Stimulated activated memory B cell treated with anti-CD40 and anti-IgM and Interleukin-4, amounts not matched to agents 10 μg/mL and 1 μg/mL and 100 μg/mL, for 72 hours (primary cell): ENCODE results near the gene HNRNPLL.
"Not testable (repeated sequence)": the region's sequence is repeated elsewhere in the genome, so short reads cannot be mapped to it uniquely, and the experiment has no call there.

Source experiments
- ATAC-seq: fragments of 150-1000 bp; cut with Tn5 transposase; 2 replicates; pipeline ENCODE4 v1.10.0; 2021
- H3K27ac Mint-ChIP-seq: one replicate; pipeline ENCODE4 v1.8.0; 2022; ENCODE audit warnings: mild to moderate bottlenecking, mixed read lengths
- H3K27me3 Mint-ChIP-seq: one replicate; pipeline ENCODE4 v1.8.0; 2022; ENCODE audit warnings: mixed read lengths
- H3K36me3 Mint-ChIP-seq: one replicate; pipeline ENCODE4 v1.8.0; 2022; ENCODE audit warnings: mixed read lengths
- H3K4me1 Mint-ChIP-seq: one replicate; pipeline ENCODE4 v1.8.0; 2022; ENCODE audit warnings: mixed read lengths
- H3K4me3 Mint-ChIP-seq: one replicate; pipeline ENCODE4 v1.8.0; 2022; ENCODE audit warnings: mild to moderate bottlenecking, moderate library complexity, mixed read lengths
- H3K9me3 Mint-ChIP-seq: one replicate; pipeline ENCODE4 v1.8.0; 2022; ENCODE audit warnings: mixed read lengths

HNRNPLL gene

DNA sequence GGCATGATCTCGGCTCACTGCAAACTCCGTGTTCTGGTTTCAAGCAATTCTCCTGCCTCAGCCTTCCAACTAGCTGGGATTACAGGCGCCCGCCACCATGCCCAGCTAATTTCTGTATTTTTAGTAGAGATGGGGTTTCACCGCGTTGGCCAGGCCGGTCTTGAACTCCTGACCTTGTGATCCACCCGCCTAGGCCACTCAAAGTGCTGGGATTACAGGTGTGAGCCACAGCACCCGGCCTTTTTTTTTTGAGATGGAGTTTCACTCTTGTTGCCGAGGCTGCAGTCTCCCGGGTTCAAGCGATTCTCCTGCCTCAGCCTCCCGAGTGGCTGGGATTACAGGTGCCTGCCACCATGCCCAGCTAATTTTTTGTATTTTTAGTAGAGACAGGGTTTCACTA, 65.4 kb downstream of the HNRNPLL start:
- not testable (repeated sequence) for H3K4me3 Mint-ChIP-seq, H3K9me3 Mint-ChIP-seq, H3K27ac Mint-ChIP-seq, H3K27me3 Mint-ChIP-seq, H3K36me3 Mint-ChIP-seq, ATAC-seq
- H3K4me1 Mint-ChIP-seq: peaks cover 33% of the 10 kb centered on the region

DNA sequence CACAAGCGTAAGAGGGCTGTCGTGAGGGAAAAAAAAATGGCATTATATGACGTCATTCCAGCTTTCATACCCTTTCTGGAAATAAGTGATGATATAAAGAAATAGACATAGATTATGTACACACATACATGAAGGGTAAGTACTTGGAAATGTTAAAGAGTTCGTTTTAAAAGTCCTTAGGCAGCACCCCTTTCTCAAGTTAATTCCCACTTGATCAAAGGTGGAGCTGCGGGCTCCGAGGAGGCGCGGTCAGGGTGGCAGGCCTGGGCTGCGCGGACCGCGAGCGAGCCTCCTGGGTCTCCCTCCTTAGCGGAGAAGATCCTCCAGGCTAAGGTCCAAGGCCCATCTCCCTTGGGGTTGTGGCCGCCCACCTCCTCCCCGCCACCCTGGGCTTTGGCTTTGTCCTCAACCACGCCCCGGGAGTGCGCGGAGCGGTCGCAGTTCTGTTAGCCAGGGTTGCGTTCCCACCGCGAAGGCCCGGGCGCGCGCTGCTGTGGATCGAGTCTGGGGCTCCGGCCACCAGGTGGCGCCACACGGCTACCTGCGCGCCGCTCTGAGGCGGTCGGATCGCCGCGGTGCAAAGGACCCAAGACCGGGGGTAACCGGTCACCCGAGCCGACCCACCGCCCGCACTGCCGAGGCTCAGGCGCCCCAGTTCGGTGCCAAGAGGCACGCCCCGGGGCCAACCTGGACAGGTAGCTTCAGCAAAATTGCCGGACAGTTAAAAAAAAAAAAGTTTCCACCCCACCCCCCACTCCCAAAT, 66.8 kb downstream of the HNRNPLL start:
- Mint-ChIP-seq H3K4me3 (peak overlapping the region; percentile 57), H3K27ac (peak overlapping the region; percentile 59)

DNA sequence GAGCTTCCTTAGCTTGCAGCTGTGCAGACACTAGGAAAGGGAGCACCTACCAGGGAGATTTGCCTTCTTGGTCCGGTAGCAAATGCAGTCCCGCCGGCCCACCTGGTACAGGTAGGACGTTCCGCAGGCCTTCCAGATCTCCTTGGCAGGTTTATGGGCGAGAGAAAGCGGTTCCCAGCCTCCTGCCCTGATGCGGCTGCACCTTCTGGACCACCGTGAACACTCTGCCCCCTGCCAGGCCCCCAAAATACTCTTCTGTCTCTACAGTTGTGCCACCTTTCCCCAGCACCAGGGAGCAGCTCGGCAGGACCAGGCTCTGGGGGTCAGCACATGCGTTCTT, 67.4 kb downstream of the HNRNPLL start:
- no peak for ATAC-seq
- H3K4me3 Mint-ChIP-seq: peak overlapping the region; percentile 57
- no peaks in the 10 kb centered on the region for H3K36me3 Mint-ChIP-seq
- H3K27ac Mint-ChIP-seq: peak overlapping the region; percentile 59
- peaks cover 33% of the 10 kb centered on the region for H3K4me1 Mint-ChIP-seq
- H3K9me3 Mint-ChIP-seq: no peaks in the 10 kb centered on the region
- no peaks in the 10 kb centered on the region for H3K27me3 Mint-ChIP-seq

More for the DNA sequence above, 66.8 kb downstream of the HNRNPLL start:
- Mint-ChIP-seq H3K4me1 (peaks cover 33% of the 10 kb centered on the region), H3K36me3 (no peaks in the 10 kb centered on the region), H3K9me3 (no peaks in the 10 kb centered on the region), H3K27me3 (no peaks in the 10 kb centered on the region)
- ATAC-seq: peak; percentile 79

DNA sequence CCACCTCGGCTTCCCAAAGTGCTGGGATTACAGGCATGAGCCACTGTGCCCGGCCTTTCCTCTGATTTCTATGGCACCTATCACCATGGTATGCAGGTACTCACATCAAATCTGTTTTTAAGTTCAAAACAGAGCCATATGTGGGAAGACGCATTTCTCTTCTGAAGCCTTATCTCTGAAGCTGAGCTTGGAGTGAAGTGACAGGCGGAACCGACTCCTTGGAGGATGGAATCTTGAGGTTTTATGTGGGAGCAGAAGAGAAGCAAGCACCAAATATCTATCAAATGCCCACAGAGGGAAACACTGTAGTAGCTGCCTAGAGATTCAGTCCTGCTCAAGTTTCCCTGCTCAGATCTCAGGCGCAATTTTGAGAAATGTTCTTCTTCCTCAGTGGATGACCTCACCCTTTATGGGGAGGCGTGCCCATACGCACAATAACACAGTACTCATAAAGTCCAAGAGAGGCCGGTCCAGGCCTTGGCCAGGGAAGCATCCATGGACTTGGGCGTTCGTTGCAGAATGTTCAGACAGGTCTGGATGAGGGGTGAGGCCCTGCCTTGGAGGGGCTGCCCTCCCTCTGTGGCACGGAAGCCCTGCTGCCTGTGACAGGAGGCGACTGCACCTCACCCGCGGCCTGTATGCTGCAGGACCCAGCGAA, 67.9 kb downstream of the HNRNPLL start:
- no peak for ATAC-seq
- Mint-ChIP-seq H3K4me3 (no peak overlapping the region), H3K9me3 (no peaks in the 10 kb centered on the region), H3K4me1 (peaks cover 33% of the 10 kb centered on the region), H3K27me3 (no peaks in the 10 kb centered on the region), H3K36me3 (no peaks in the 10 kb centered on the region), H3K27ac (peak overlapping the region; percentile 88)

- Mint-ChIP-seq H3K27ac (peak overlapping the region; percentile 88), H3K4me1 (peaks cover 33% of the 10 kb centered on the region), H3K9me3 (no peaks in the 10 kb centered on the region), H3K27me3 (peaks cover 6% of the 10 kb centered on the region), H3K4me3 (no peak overlapping the region), H3K36me3 (no peaks in the 10 kb centered on the region)
- no peak for ATAC-seq
These were observed 68.8 kb downstream of the HNRNPLL start for GRCh38 chr2:38533757-38534545.

DNA sequence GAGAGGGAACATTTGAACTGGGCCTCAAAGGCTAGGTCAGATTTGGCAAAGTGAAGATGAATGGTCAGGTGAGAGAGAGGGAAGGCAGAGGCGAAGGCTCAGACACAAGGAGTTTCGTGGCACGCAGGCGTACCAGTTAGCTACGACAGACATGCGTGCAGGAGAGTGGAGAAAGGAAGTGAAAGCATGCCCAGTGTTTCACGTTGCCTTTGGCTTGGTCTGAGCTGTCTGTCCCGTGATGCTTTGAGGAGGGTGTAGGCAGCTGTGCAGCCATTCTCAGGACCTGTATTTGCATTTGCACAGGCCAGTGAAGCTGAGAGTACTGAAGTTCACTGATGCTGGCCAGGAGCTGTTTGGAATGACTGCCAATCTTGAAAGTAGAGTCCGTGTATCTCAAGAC, 69.5 kb downstream of the HNRNPLL start:
- ATAC-seq: peak; percentile 98
- H3K27me3 Mint-ChIP-seq: peaks cover 8% of the 10 kb centered on the region
- H3K4me1 Mint-ChIP-seq: peaks cover 38% of the 10 kb centered on the region
- H3K27ac Mint-ChIP-seq: peak overlapping the region; percentile 88
- no peaks in the 10 kb centered on the region for H3K9me3 Mint-ChIP-seq
- no peaks in the 10 kb centered on the region for H3K36me3 Mint-ChIP-seq
- peak overlapping the region; percentile 10 for H3K4me3 Mint-ChIP-seq

- ATAC-seq: no peak
- Mint-ChIP-seq H3K9me3 (no peaks in the 10 kb centered on the region), H3K4me1 (peaks cover 41% of the 10 kb centered on the region), H3K4me3 (no peak overlapping the region), H3K27ac (peak overlapping the region; percentile 88), H3K27me3 (peaks cover 8% of the 10 kb centered on the region), H3K36me3 (no peaks in the 10 kb centered on the region)
These were observed 70.4 kb downstream of the HNRNPLL start for GRCh38 chr2:38532366-38532765.

- Mint-ChIP-seq H3K4me3 (no peak overlapping the region), H3K36me3 (no peaks in the 10 kb centered on the region), H3K27me3 (peaks cover 17% of the 10 kb centered on the region), H3K27ac (no peak overlapping the region), H3K4me1 (peaks cover 32% of the 10 kb centered on the region), H3K9me3 (no peaks in the 10 kb centered on the region)
- ATAC-seq: no peak
These were observed 73.5 kb downstream of the HNRNPLL start for GRCh38 chr2:38529208-38529607.

- H3K4me3 Mint-ChIP-seq: peak overlapping the region; percentile 52
- H3K4me1 Mint-ChIP-seq: peaks cover 26% of the 10 kb centered on the region
- H3K9me3 Mint-ChIP-seq: no peaks in the 10 kb centered on the region
- peak overlapping the region; percentile 17 for H3K27ac Mint-ChIP-seq
- H3K36me3 Mint-ChIP-seq: no peaks in the 10 kb centered on the region
- peaks cover 17% of the 10 kb centered on the region for H3K27me3 Mint-ChIP-seq
- ATAC-seq: no peak
These were observed 74.2 kb downstream of the HNRNPLL start for GRCh38 chr2:38528534-38528933.

DNA sequence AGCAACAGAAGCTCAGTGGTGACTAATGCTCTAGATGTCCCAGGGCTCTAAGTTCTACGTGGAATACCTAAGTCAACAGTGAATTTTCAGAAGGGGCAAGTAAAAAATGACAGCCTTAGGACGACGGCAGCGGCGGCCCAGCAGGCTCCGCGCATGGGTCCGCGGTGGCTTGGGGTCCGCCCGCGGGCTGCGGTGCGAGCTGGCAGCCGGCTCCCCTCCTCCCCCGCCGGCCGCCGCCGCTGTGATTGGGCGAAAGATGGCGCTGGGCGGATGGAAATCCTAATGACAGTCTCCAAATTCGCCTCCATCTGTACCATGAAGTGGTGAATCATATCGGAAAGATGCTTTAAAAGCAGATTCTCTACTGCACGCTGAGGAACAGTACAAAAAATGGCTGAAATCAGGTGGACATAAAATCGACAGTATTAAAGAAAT, 74.7 kb downstream of the HNRNPLL start:
- Mint-ChIP-seq H3K4me3 (peak overlapping the region; percentile 57), H3K36me3 (no peaks in the 10 kb centered on the region), H3K27me3 (peaks cover 17% of the 10 kb centered on the region), H3K27ac (no peak overlapping the region), H3K9me3 (no peaks in the 10 kb centered on the region), H3K4me1 (peaks cover 21% of the 10 kb centered on the region)
- ATAC-seq: peak; percentile 51

DNA sequence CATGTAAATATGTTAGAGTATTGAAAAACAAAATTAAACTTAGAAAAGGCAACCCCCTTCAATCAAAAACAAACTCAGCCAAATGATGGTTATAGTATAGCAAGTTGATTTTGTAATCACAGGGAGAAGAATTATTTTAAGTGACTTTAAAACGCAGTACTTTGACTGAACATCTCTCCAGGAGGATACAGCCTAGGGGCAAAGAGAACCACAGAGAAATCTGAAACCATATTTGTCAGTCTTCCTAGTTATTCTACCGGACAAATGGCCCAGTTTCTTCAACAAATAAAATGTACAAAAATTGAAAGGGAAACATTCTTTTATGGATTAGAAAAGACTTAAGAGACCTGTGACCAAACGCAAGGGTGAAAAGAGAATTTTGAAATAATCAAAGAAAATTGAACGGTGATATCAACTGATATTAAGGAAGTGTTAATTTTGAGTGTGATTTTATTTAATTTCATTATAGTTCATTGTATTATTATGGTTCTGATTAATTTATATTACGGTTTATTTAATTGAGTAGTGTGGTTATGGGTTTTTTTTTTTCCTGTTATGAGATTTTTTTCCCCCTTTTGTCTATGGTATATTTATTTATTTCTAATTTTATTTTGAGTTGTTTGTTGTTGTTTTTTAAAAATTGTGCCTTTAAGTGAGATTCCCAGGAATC, 75.3 kb downstream of the HNRNPLL start:
- H3K36me3 Mint-ChIP-seq: no peaks in the 10 kb centered on the region
- no peak for ATAC-seq
- no peak overlapping the region for H3K4me3 Mint-ChIP-seq

GRCh38 chr2:38526195-38526594, 76.5 kb downstream of the HNRNPLL start:
- Mint-ChIP-seq H3K4me1 (peaks cover 14% of the 10 kb centered on the region), H3K9me3 (no peaks in the 10 kb centered on the region), H3K27ac (no peak overlapping the region), H3K27me3 (peaks cover 17% of the 10 kb centered on the region), H3K4me3 (no peak overlapping the region), H3K36me3 (no peaks in the 10 kb centered on the region)
- no peak for ATAC-seq

More for the DNA sequence above, 75.3 kb downstream of the HNRNPLL start:
- H3K27ac Mint-ChIP-seq: no peak overlapping the region
- peaks cover 17% of the 10 kb centered on the region for H3K27me3 Mint-ChIP-seq
- H3K9me3 Mint-ChIP-seq: no peaks in the 10 kb centered on the region
- H3K4me1 Mint-ChIP-seq: peaks cover 15% of the 10 kb centered on the region

DNA sequence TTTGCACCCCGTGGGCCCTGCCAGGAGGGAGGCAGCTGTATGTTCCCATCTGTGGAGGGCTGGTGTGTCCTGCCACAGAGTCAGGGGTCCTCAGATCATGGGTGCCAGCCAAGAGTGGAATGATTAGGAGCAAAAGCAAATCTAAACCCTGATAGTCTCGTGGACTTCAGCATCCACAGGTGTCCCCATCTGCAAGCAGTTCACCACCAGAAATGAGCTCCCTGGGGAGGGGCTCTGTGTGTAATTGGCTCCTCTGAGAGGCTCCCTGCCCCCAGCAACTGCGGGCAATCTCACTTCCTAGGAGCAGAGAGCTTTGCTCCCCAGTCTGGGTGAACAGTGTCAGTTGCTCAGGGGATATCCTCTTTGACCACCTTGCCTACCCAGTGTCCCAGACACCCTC, 78.1 kb downstream of the HNRNPLL start:
- ATAC-seq: no peak
- no peak overlapping the region for H3K27ac Mint-ChIP-seq
- no peak overlapping the region for H3K4me3 Mint-ChIP-seq
- no peaks in the 10 kb centered on the region for H3K9me3 Mint-ChIP-seq
- H3K36me3 Mint-ChIP-seq: no peaks in the 10 kb centered on the region
- peaks cover 14% of the 10 kb centered on the region for H3K4me1 Mint-ChIP-seq
- H3K27me3 Mint-ChIP-seq: peaks cover 17% of the 10 kb centered on the region

- no peak for ATAC-seq
- peaks cover 10% of the 10 kb centered on the region for H3K27me3 Mint-ChIP-seq
- no peak overlapping the region for H3K27ac Mint-ChIP-seq
- H3K4me3 Mint-ChIP-seq: no peak overlapping the region
- H3K9me3 Mint-ChIP-seq: no peaks in the 10 kb centered on the region
- H3K4me1 Mint-ChIP-seq: peaks cover 14% of the 10 kb centered on the region
- no peaks in the 10 kb centered on the region for H3K36me3 Mint-ChIP-seq
These were observed 78.8 kb downstream of the HNRNPLL start for GRCh38 chr2:38523728-38524437.
